ENCODE results near the gene FMNL3.
"Not testable (repeated sequence)": the region's sequence is repeated elsewhere in the genome, so short reads cannot be mapped to it uniquely, and the experiment has no call there.

The FMNL3 gene, protein sequence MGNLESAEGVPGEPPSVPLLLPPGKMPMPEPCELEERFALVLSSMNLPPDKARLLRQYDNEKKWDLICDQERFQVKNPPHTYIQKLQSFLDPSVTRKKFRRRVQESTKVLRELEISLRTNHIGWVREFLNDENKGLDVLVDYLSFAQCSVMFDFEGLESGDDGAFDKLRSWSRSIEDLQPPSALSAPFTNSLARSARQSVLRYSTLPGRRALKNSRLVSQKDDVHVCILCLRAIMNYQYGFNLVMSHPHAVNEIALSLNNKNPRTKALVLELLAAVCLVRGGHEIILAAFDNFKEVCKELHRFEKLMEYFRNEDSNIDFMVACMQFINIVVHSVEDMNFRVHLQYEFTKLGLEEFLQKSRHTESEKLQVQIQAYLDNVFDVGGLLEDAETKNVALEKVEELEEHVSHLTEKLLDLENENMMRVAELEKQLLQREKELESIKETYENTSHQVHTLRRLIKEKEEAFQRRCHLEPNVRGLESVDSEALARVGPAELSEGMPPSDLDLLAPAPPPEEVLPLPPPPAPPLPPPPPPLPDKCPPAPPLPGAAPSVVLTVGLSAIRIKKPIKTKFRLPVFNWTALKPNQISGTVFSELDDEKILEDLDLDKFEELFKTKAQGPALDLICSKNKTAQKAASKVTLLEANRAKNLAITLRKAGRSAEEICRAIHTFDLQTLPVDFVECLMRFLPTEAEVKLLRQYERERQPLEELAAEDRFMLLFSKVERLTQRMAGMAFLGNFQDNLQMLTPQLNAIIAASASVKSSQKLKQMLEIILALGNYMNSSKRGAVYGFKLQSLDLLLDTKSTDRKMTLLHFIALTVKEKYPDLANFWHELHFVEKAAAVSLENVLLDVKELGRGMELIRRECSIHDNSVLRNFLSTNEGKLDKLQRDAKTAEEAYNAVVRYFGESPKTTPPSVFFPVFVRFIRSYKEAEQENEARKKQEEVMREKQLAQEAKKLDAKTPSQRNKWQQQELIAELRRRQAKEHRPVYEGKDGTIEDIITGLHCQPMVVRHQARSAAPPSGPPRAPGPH

DNA sequence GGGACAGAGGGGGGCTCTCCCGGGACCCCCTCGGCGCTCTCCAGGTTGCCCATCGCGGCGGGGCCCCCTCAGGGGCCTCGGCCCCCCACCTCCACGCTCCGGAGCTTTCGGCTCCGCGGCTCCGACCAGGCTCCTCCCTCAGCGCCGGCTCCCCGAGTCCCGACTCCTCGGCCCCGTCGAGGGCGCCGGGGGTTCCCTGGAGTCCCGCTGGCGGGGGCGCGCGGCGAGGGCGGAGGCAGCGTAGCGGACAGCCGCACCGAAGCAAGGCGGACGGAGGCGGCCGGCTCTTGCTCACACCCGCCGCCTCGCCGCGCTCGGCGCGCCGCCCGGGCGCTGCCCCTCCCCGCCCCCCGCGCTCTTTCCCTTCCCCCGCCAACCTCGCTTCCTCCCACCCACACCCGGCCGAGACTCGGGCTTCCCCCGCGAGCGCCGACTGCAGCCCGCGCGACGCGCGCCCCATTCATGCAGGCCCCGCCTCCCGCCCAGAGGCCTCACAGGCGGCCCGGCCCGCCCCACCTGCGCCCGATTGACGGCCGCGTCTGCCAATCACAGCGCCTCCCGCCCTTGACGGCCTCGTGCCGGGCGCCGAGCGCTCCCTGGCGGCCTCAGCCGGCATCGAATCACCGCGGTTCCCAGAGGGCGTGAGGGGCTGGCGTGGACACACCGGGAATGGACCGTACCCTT lies at the start of gene FMNL3:
TSS of gene FMNL3 (minus strand) at position 278 of the 684 bp plus-strand sequence. CDS start at position 53, 225 bp downstream.
- peak; percentile 82 to 84 for DNase-seq

DNA sequence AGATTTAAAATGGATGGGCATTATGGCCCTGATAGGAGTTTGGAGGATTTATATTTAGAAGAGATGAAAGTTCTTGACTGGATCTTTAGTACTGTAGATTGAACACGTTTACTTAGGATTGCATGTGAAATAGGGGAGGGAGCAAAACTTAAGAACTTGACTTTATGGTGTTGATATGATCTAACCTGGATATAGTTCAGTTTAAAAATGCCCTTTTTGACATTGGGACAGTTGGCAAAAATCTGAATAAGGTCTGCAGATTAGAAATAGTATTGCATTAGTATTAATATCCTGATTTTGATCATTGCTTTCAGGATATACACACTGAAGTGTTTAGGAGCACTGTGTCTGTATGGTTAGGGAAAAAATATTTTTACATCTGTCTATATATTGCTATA lies 43.8 kb upstream of the FMNL3 start:
- DNase-seq, result no peak

DNA sequence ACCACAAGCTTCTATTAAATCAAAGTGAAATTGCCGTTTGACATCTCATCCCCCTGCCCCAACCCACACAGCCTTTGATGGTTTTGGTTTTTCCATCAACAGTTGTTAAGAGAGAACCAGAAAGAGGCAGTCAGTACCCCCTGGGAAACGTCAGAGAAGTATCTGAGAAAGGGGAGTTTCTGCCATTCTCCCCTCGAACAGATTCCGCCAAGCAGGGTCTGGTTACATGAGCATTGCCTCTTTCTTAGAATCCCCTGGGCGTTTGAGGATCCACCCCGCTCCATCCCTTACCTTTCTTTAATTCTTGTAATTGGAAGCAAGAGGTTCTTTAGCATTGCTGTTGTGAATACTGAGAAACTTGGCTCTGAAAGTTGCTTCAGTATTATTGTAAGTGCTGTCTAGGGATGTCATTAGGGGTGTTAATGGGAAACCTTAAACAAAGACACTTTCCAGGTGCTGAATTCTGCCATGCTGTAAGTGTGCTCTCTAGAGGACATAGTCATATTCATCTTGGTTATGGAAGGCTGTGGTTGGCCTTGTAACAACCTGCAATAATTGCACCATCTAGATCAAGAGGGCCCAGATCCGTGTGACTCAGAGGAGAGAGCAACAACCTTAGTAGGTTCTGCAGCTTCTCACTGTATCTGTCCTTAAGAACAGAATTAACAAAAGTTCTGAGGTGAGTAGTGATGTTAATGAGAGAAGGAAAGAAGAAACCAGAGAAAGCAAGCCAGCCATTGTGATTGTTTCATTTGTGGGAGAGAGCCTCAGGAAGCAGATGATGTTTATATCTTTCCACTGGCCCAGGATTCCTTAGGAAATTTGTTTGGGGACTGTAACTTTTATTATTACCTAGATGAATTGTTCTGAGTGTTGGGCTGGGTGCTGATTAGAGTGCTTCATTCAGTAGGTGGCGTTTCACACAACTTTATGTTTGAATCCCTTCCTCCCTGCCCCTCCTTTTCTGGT lies 43.1 kb upstream of the FMNL3 start:
- DNase-seq, result peak; percentile 20 to 23

DNA sequence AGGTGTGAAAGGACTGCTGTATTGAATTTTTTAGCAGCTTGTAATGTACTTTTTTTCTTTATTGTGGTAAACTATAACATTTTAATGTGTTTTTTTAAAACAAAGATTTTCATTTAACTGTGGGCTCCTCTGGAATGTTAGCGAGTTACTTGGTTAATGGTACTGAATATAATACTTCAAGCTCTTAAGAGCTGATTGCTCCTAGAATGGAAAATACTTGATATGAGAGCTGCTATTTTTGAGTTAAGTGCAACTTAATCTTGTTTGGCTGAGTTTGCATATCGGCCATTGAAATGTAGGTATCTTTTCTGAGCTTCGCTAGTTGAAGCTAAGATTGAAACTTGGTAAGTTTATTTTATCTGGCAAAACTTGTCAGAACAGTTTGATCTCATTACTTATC lies 41.6 kb upstream of the FMNL3 start:
- DNase-seq, result no peak

DNA sequence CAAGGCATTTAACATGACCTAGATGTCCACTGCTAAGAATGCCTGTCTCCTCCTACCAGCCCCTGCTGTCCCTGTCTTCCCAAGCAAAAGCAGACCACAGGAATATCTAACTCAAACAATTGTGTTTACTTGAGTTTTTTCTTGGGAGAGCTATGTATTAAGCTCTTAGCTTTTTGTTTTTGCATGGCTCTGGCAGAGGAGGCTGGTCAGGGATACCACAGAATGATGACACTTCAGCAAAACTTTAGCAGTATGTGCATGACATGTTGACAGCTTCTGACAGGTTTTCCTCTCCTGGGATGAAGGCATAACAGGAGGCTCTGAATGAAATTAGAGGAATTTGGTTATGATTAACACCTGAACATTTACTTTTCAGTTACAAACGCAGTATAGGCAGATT lies 41.1 kb upstream of the FMNL3 start:
- no peak for DNase-seq

DNA sequence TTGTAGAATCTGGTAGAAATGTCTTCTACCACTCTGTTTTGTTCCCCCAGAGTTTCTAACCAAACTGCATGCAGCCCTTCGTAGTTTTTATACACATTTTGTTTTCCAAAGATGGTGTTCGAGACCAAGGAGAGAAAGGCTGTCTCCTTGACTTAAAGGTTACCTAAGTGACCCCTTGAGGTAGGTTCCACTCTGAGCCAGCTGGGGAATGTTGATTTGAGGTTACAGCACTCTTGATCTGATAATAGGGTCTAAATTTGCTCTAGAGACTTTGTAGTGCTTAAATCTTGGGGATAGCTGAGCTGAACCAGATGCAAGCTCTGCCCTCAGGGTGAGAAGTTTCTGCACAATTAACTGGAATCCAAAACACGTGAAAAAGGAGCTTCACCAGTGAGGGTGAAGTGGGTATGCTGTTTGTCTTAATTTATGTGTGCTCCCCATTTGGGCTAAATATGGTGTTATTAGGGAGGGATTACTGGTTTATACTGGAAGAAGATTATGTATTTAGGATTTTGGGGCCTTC lies 37.2 kb upstream of the FMNL3 start:
- DNase-seq, result no peak

DNA sequence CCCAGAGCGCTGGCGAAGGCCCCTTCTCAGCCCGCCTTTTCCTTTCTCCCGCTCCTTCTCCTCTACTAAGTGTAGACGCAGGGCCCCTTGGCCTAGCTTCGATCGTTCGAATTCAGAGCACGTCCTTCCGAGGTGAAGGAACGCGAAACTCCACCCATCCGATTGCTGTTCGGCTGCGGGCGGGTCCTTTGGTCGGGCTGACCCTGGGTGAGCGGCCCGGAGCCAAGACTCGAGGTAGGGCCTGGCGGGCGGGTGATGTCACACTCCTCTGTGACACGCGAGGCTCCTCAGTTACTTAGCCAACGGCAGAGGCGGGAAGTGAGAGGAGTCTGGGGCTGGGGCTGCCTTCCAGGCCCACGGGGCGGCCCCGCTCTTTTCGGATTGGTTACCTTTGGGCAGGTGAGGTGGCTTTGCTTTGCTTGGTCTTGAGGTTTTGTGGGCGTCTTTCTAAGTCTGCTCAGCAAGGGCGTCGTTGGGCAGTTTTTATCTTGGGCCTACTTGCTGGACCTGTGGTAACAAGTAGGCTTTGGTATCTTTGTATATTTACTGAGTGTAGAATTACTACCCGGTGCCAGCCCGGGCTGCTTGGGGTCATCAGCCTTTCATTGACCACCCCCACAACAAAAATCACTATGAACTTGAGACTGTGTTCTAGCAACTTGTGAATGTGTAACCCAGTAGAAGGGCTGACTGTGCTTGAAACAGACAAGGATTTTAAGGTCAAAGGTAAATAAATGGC lies 34.8 kb upstream of the FMNL3 start:
- peak; percentile 82 to 85 for DNase-seq

DNA sequence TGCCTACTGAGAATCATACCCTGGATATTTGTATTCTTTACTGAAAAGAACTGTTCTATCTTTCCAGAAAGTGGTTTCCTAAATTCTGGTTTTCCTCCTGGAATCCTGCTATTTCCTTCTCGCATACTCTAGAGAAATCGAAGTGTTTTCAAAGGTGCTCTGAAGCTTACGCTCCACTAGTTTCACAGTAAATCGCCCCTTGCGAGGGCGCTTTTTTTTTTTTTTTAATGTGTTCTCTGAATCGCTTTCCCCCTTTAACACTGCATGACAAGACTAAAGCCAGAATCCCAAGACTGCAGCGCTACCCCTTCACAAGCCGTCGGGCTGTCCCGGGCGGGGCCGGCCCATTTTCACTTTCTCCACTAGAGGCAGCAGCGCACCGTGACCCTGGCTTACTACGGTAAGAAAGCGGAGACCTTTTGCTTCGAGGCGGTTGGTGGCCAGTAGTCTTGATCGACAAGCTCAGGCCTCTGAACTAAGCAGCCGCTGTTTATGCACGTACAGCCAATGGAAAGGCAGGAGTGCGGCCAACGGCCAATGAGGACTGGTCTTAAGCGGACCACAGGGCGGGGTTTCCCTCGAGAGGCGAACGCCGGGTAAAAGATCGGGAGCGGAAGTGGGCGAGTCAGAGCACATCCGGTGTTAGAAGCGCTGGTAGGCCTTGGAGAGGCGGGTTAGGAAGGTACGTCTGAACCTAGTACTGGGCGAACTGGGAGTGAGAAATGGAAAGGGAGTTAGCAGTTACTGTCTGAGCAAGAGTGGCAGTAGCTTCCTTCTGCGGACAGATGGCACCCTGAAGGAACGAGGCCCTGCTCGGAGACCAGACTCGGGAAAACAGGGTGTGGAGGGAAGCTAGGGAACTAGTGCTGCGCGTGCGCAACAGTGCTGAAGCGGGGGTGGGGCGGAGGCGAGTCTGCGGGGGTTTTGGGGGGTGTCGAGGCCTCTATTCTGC lies 34.0 kb upstream of the FMNL3 start, which contains the start of gene TMBIM6:
TSS of gene TMBIM6 (plus strand) at position 628 of the 952 bp plus-strand sequence. CDS start 10,937 bp downstream, outside the sequence.
- DNase-seq, result peak; percentile 100

DNA sequence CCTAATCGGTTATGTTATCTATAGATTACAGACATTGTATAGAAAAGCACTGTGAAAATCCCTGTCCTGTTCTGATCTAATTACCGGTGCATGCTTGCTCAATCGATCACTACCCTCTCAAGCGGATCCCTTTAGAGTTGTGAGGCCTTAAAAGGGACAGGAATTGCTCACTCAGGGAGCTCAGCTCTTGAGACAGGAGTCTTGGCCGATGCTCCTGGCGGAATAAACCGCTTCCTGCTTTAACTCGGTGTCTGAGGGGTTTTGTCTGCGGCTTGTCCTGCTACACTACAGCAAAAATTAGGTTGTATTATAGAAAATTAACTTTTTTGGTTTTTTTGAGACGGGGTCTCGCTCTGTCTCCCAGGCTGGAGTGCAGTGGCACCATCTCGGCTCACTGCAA lies 33.1 kb upstream of the FMNL3 start:
- DNase-seq, result not testable (repeated sequence)

DNA sequence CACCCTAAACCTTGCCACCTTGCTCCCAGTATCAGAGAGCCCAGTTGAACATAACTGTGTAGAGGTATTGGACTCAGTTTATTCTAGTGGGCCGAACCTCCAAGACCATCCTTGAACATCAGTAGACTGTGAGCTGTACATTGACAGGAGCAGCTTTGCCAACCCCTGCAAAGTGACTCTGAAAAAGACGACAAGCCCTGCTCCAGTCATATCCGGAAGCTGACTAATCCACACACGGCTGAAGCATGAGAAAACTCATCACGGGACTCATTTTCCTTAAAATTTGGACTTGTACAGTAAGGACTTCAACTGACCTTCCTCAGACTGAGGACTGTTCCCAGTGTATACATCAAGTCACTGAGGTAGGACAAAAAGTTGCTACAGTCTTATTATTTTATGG lies 31.5 kb upstream of the FMNL3 start:
- not testable (repeated sequence) for DNase-seq

DNA sequence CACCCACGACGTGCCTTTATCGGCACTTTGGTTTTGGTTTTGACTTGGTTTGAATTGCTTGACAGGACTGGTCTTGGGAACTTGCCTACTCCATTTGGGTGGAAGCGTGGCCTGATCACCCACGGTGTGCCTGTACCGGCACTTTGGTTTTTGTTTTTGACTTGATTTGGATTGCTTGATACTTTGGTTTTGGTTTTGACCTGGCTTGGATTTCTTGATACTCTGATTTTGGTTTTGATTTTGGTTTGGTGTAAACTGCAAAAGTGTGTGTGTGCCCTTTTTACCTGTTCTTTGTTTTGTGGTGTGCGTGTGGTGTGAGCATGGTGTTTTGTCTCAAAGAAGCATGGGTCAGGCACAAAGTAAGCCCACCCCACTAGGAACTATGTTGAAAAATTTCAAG lies 27.7 kb upstream of the FMNL3 start:
- not testable (repeated sequence) for DNase-seq

DNA sequence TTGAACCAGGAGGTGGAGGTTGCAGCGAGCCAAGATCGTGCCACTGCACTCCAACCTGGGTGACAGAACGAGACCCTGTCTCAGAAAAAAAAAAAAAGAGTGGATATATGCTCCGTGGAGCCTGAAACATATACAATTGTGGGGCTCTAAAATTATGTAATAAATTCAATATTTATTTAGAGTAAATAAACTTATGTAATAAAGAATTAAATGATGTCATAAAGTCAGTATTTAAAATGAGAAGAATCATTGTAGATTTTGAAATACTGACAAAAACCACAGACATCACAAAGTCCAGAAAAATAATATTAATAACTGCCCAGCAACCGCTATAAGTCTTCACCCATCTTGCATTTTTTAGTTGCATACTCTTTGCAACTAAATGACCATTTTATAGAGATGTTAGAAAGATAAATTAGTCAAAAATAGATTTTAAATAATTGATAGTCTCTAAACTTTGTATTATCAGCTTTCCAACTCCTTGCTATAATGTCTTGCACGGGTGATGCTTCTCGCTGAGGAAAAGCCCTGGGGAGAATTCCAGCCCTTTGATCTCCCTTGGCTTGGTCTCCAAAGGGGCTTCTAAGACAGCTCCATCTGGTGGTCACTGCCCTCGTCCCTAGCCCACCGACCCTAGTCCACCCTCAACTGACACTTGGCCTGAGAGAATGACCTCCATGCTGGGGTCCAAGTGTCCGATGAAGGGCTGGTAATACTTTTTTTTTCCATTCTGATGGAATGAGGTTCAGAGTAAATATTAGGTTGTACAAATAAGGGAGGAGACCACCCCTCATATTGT lies 26.2 kb upstream of the FMNL3 start:
- DNase-seq, result no peak

DNA sequence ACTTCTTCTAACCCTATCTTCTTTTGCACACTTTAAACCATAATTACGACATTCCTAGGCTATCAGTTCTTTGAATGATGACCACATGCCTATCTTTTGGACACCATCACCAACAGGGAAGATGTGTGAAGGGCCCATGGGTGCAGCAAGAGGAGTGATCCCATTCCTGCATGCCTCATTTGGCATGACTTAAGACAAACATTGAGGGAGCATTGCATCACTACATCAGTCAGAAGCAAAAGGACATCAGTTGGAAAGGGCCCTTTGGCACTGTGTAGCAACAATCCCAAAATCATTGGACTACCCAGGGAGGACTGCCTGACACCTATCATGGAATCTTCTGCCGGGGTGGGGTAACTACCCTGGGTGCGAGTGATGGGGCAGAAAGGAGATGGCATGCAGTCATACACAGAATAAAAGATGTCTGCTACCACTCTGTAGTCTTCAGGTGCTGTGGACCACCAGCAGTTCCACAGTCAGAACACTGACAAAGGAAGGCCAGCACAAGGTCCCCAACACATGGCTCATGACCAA lies 23.4 kb upstream of the FMNL3 start:
- no peak for DNase-seq

DNA sequence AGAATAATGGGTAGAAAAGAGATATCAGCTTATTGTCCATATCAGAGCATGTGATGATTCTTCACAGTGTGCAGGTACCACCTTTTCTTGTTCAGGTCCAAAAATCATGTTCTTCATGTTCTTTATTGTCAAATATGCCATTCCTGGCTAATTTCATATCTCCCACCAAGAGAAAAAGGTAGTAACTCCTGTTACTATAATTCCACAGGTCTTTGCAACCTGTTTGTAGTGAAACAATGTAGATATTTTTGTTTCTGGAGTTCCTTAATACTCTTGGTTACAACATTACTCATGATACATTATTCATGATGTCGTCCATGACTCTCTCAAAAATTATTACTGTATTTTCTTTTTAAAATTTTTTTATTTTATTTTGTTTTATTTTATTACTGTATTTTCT lies 22.8 kb upstream of the FMNL3 start:
- DNase-seq, result no peak

DNA sequence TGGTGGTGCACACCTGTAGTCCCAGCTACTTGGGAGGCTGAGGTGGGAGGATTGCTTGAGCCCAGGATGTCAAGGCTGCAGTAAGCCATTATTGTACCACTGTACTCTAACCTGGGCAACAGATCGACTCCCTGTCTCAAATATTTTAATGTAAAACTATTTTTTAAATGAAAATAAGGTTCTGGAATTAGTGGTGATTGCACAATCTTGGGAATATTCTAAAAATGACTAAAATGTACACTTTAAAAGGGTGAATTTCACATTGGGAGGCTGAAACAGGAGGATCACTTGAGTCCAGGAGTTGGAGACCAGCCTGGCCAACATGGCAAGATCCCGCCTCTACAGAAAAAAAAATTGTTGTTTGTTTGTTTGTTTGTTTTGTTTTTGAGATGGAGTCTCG lies 21.2 kb upstream of the FMNL3 start:
- no peak for DNase-seq

DNA sequence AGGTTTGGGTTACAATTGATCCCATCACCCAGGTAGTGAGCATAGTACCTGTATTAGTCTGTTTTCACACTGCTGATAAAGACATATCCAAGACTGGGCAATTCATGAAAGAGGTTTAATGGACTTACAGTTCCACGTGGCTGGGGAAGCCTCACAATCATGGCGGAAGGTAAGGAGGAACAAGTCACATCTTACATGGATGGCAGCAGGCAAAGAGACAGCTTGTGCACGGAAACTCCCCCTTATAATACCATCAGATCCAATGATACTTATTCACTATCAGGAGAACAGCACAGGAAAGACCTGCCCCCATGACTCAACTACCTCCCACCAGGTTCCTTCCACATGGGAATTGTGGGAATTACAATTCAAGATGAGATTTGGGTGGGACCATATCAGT lies 14.2 kb upstream of the FMNL3 start:
- not testable (repeated sequence) for DNase-seq

DNA sequence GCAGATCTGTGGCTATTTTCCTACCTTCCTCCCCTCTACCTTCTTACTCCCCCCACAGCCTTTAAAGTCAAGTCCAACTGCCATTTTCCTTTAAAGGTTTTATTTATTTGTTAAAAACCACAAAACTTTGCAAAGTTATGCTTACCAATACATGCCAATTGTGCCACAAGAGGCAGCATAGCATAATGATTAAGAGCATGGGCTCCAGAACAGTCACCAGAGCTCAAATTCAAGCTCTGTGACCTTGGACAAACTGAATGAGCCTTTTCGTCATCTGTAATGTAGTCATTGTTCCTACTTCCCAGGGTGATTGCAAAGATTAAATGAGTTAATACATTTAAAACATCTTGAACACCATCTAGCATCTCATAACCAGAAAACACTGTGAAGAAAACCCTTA lies 13.0 kb upstream of the FMNL3 start:
- no peak for DNase-seq

DNA sequence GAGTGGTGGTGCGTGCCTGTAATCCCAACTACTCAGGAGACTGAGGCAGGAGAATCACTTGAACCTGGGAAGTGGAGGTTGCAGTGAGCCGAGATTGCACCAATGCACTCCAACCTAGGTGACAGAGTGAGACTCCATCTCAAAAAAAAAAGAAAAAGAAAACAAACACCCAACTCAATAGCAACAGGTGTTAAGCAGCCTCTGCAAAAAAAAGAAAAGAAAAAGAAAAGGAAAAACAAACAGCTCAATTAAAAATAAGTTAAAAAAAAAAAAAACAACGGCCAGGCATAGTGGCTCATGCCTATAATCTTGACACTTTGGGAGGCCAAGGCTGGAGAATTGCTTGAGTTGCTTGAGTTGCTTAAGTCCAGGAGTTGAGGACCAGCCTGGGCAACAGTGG lies 10.6 kb upstream of the FMNL3 start:
- DNase-seq, result not testable (repeated sequence)
